Measurements from ENCODE around the gene ATL3.
"Not testable (repeated sequence)": the region's sequence is repeated elsewhere in the genome, so short reads cannot be mapped to it uniquely, and the experiment has no call there.

ATL3 gene

DNA sequence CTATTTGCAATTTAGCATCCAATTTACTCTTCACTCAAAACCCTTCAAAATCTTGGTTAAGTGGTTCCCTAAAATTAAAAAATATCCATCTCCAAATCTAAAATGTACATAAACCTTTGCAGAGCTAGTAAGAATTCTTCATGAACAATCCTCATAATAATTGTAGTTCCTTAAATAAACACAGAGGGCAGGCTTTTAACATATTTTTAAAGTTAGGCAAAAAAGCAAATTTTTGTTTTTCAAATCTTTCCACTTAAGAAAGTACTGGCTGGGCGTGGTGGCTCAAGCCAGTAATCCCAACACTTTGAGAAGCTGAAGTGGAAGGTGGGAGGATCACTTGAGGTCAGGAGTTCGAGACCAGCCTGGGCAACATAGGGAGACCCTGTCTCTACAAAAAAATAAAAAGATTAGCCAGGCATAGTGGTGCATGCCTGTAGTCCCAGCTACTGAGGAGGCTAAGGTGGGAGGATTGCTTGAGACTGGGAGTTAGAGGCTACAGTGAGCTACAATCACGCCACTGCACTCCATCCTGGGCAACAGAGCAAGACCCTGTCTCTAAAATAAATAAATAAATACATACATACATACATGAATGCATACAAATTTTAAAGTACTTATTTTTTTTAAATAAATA is 31.9 kb downstream of the ATL3 start:
- TF ChIP-seq CTCF (IDR thresholded peaks at IDR 0.05; ENCODE audit: low read depth, low read length), result no peak
- DNase-seq, result no peak
- H3K36me3 ChIP-seq, result no peaks in the 10 kb centered on the region
- no peaks in the 10 kb centered on the region for H3K27me3 ChIP-seq
- no peaks in the 10 kb centered on the region for H3K4me1 ChIP-seq
- H3K9me3 ChIP-seq, result no peaks in the 10 kb centered on the region
- no peak overlapping the region for H3K4me3 ChIP-seq (ENCODE audit: low read depth, low read length)

- not testable (repeated sequence) for H3K27me3 ChIP-seq; DNase-seq; H3K9me3 ChIP-seq; H3K36me3 ChIP-seq; H3K4me1 ChIP-seq; H3K4me3 ChIP-seq (ENCODE audit: low read depth, low read length)
Measured at GRCh38 chr11:63638436-63638835, 32.7 kb downstream of the ATL3 start.

DNA sequence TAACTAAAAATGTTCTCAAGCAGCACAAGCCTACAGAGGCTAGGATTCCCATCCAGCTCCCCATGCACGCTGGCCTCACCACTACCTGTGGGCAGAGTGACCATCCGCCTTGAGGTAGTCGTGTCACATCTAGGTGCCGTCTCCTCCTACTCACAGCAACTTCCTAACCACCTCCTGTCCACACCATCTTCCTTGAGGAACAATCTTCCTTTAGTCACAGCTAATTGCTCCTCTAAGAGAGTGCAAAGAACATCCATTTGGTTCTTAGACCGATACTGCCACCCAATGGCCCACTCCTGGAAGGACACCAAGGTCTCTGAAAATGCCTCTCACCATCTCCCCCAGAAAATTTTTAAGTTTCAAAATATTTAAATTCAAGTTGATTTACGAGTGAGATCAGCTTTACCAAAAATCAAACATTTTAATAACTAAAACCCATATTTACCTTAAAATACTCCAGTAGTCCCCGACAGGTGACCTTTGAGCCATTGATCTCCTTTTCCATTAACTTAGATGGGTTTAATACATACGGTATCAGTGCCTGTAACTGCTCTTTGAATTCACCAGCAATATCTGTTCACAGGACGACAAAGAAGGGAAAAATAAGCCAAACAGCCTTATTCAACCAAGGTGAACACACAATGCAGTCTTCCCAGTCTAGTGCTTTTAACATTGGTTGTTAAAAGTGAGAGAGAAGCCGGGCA is 35.3 kb downstream of the ATL3 start:
- peak; percentile 72 for TF ChIP-seq CTCF (IDR thresholded peaks at IDR 0.05; ENCODE audit: low read depth, low read length)
- H3K36me3 ChIP-seq, result no peaks in the 10 kb centered on the region
- H3K9me3 ChIP-seq, result no peaks in the 10 kb centered on the region
- H3K27me3 ChIP-seq, result no peaks in the 10 kb centered on the region
- H3K4me1 ChIP-seq, result no peaks in the 10 kb centered on the region
- DNase-seq, result peak; percentile 43
- no peak overlapping the region for H3K4me3 ChIP-seq (ENCODE audit: low read depth, low read length)

DNA sequence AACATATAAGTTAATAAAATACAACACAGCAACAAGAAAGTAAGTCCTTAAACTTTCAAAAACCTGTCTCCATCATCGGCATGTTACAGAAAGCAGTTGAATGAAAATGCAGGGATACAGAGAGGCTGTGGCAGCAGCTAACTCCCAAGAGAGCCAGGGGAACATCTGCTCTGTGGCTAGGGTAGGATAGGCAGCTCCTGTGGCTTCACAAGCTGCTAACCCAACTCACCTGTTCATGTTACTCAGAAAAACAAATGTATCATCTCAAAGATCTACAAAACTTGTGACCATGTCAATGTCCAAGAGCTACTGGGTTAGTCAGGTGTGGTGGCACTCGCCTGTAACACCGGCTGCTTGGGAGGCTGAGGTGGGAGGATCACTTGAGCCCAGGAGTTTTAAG is 41.8 kb downstream of the ATL3 start:
- no peak overlapping the region for H3K4me3 ChIP-seq (ENCODE audit: low read depth, low read length)
- DNase-seq, result no peak
- TF ChIP-seq CTCF (IDR thresholded peaks at IDR 0.05; ENCODE audit: low read depth, low read length), result no peak
- no peaks in the 10 kb centered on the region for H3K9me3 ChIP-seq
- H3K36me3 ChIP-seq, result no peaks in the 10 kb centered on the region
- no peaks in the 10 kb centered on the region for H3K4me1 ChIP-seq
- H3K27me3 ChIP-seq, result no peaks in the 10 kb centered on the region

DNA sequence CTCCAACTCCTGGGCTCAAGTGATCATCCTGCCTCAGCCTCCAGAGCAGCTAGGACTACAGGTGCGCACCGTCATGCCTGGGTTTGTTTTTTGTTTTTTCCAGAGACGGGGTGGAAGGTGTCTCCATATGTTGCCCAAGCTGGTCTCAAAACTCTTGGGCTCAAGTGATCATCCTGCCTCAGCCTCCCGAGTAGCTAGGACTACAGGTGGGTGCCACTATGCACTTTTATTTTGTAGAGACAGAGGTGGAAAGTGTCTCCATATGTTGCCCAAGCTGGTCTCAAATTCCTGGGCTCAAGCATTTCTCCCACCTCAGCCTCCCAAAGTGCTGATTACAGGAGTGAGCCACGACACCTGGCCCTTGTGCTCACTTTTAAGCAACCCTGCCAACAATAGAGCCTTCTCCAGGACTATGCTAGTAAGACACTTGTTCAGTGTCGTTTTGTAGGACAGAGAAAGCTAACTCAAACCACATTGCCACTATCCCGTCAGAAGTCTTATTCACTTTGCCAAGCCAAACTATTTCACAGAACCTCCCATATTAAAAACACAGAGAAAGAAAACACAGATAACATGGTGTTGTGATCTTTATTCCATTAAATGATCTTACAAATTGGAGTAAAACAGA is 47.5 kb downstream of the ATL3 start:
- Histone ChIP-seq H3K4me3 (ENCODE audit: low read depth, low read length) (no peak overlapping the region), H3K4me1 (no peaks in the 10 kb centered on the region), H3K36me3 (no peaks in the 10 kb centered on the region), H3K9me3 (no peaks in the 10 kb centered on the region), H3K27me3 (no peaks in the 10 kb centered on the region)
- TF ChIP-seq CTCF (IDR thresholded peaks at IDR 0.05; ENCODE audit: low read depth, low read length), result no peak
- DNase-seq, result no peak

GRCh38 chr11:63622323-63622722 is 48.9 kb downstream of the ATL3 start:
- no peaks in the 10 kb centered on the region for H3K4me1 ChIP-seq
- H3K36me3 ChIP-seq, result no peaks in the 10 kb centered on the region
- no peaks in the 10 kb centered on the region for H3K27me3 ChIP-seq
- DNase-seq, result no peak
- H3K9me3 ChIP-seq, result no peaks in the 10 kb centered on the region
- no peak overlapping the region for H3K4me3 ChIP-seq (ENCODE audit: low read depth, low read length)
- no peak for TF ChIP-seq CTCF (IDR thresholded peaks at IDR 0.05; ENCODE audit: low read depth, low read length)
